ENCODE data around the gene SYNE3.

DNA sequence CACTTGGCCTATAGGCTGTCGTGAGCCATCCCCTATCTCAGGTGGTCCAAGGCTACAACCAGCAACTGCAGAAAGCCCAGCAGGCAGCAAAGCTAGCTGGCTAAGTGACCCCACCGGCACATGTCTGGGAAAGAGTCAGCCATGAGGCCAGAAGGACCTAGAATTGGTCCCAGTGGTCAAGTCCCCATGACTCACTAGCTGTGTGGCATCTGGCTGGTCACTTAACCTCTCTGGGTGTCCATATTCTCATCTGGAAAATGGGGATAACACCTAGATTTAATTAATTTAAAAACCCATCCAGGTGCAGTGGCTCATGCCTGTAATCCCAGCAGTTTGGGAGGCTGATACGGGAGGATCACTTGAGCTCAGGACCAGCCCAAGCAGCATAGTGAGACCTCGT, 37.6 kb downstream of the SYNE3 start:
- TF ChIP-seq, protein P1, sequence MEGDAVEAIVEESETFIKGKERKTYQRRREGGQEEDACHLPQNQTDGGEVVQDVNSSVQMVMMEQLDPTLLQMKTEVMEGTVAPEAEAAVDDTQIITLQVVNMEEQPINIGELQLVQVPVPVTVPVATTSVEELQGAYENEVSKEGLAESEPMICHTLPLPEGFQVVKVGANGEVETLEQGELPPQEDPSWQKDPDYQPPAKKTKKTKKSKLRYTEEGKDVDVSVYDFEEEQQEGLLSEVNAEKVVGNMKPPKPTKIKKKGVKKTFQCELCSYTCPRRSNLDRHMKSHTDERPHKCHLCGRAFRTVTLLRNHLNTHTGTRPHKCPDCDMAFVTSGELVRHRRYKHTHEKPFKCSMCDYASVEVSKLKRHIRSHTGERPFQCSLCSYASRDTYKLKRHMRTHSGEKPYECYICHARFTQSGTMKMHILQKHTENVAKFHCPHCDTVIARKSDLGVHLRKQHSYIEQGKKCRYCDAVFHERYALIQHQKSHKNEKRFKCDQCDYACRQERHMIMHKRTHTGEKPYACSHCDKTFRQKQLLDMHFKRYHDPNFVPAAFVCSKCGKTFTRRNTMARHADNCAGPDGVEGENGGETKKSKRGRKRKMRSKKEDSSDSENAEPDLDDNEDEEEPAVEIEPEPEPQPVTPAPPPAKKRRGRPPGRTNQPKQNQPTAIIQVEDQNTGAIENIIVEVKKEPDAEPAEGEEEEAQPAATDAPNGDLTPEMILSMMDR (IDR thresholded peaks at IDR 0.05) = no peak
- TF ChIP-seq POLR2A (IDR thresholded peaks at IDR 0.05) (no peak), EP300 (IDR thresholded peaks at IDR 0.05) (no peak)
